LoVo (cell line): Measurements from ENCODE around the gene FUT4.
"Not testable (repeated sequence)": the region's sequence is repeated elsewhere in the genome, so short reads cannot be mapped to it uniquely, and the experiment has no call there.

Source experiments
- DNase-seq: peaks from one replicate; pipeline ENCODE4 v3.0.0-alpha.2; 2016; ENCODE audit warnings: low spot score

Gene FUT4

DNA sequence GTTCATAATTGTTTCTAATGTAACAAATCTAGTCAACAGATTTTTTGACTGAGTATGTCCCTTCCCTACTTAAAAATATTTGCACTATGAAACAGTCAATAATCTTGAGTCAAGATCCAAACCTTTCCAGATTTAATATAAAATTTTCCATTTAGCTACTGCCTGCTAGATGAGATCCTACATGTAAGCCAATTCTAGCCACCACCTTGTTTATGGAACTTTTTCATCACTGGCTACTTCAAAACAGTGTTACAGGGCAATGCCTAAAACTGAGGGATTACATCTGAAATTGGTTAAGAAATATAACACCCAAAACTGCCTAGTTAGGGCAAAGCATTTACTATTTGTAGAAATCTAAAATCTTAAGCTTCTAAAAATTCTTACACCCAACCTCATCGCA, 10.5 kb upstream of the FUT4 start:
- DNase-seq: no peak

DNA sequence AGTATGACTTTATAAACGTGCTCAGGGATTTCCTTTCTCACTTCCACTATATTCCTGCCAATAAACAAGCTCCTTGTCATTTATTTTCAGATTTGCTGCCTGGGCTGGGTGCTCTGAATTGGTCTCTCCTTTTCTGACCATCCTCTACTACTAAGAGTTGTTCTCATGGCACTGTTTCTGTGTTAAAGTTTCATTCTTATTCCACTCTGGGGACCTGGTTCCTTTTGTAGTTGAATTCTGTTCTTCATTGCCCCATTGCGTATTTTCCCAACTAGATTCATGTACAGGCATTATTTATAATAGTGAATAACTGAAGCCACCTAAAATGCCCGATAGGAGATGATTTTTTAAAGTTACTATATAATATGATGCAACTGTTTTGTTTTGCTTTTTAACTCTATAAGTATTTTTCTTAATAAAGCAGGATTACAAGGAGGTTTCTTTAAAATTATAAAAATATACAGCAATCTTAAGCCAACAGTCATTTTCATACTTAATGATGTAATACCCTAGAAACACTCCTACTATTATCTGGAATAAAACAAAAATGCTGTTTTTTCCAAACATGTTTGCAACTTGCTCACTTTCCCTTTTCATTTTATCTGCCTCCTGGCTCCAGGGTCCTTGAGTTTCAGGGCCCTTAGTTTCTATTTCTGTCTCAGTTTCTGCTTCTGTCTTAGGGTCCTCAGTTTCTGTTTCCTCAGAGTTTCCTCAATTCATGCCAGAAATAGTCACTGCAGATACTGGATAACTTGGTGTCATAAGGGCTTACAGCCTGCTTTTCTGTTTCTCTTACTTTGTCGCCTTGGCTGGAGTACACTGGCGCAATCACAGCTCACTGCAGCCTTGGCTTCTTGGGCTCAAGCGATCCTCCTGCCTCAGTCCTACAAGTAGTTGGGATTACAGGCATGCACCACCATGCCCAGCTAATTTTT, 9.8 kb upstream of the FUT4 start:
- DNase-seq: no peak

DNA sequence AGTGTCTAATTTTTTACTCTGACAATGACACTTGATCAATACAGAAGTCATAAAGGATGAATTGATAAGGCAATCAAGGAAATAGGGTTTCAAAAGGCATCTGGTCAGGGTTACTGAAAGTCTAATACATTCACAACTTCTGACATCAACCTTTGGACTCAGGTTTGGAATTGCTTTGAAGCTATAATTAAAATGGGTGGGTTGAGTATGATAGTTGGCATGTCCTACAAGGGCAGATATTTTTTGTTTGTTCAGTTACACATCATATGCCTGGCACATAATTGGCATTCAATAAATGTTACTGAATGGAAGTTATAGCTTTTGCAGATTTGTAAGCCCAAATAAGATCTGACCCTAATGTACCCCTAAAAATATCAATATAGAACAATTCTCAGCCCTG, 7.3 kb upstream of the FUT4 start:
- peak; percentile 80 for DNase-seq

DNA sequence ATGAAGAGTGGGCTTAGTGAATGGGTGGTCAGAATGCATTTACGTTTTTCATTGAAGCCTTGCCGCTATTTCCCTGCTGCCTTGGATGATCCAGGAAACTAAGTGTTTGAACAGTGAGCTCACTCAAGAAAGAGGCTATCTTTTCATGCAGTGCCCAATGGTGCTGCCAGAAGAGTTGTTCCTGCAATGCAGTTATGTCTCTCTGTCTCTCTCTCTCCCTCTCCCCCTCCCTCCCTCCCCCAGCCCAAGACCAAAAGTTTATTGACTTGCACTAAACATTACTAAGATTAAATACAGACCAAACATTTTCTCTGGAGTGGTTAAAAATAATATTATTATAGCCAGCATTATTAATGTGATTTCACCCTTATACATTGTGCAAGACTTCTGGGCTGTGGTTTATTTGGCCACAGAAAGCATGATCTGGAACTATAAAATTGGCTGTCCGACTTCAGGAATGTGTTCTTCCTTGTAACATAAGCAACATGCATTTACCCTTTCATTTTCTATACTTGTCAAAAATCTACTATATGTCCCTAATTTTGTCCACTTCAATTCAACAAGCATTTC, 6.6 kb upstream of the FUT4 start:
- peak; percentile 27 for DNase-seq

DNA sequence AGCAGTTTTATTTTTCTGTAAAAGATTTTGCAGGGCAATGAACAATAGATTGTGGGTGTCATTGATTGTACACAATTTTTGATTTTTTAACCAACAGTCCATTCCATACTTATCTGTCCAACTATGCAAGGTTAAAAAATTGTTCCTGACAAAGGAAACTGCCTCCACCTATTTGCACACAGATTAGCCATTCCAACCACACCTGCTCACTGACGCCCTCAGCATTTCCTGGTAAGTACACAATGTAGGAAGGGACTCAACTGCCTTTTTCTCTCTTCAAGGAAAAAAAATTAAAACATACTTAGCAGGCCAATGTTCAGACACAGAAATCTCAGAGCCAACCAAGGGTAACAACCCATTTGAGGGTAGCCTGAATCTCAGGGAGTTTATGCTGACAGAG, 4.3 kb upstream of the FUT4 start:
- DNase-seq: peak; percentile 73

DNA sequence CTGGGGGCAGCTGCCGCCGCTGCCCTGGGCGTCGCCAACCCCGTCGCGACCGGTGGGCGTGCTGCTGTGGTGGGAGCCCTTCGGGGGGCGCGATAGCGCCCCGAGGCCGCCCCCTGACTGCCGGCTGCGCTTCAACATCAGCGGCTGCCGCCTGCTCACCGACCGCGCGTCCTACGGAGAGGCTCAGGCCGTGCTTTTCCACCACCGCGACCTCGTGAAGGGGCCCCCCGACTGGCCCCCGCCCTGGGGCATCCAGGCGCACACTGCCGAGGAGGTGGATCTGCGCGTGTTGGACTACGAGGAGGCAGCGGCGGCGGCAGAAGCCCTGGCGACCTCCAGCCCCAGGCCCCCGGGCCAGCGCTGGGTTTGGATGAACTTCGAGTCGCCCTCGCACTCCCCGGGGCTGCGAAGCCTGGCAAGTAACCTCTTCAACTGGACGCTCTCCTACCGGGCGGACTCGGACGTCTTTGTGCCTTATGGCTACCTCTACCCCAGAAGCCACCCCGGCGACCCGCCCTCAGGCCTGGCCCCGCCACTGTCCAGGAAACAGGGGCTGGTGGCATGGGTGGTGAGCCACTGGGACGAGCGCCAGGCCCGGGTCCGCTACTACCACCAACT, 1.0 kb downstream of the FUT4 start:
- DNase-seq: no peak

DNA sequence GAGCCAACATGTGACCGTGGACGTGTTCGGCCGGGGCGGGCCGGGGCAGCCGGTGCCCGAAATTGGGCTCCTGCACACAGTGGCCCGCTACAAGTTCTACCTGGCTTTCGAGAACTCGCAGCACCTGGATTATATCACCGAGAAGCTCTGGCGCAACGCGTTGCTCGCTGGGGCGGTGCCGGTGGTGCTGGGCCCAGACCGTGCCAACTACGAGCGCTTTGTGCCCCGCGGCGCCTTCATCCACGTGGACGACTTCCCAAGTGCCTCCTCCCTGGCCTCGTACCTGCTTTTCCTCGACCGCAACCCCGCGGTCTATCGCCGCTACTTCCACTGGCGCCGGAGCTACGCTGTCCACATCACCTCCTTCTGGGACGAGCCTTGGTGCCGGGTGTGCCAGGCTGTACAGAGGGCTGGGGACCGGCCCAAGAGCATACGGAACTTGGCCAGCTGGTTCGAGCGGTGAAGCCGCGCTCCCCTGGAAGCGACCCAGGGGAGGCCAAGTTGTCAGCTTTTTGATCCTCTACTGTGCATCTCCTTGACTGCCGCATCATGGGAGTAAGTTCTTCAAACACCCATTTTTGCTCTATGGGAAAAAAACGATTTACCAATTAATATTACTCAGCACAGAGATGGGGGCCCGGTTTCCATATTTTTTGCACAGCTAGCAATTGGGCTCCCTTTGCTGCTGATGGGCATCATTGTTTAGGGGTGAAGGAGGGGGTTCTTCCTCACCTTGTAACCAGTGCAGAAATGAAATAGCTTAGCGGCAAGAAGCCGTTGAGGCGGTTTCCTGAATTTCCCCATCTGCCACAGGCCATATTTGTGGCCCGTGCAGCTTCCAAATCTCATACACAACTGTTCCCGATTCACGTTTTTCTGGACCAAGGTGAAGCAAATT, 1.8 kb downstream of the FUT4 start:
- peak; percentile 49 for DNase-seq

DNA sequence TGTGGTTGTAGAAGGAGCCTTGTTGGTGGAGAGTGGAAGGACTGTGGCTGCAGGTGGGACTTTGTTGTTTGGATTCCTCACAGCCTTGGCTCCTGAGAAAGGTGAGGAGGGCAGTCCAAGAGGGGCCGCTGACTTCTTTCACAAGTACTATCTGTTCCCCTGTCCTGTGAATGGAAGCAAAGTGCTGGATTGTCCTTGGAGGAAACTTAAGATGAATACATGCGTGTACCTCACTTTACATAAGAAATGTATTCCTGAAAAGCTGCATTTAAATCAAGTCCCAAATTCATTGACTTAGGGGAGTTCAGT, 2.4 kb downstream of the FUT4 start:
- no peak for DNase-seq

DNA sequence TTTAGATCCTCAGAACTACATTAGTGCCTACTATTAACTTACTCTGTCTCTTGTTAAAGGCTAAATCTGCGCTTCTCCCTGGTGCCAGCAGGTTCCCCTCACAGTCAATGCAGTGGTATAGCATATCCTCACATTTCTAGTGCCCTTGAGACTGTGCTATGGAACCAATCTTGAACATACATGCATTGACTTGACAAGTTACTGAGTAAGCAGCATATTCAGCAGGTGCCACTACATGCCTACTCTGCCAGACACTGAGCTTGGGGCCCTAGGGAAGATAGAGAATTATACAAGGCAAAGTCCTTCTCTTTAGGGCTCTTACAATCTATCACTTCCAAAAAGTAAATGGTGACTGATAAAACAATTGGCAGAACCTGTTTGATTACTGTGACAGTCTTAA, 3.2 kb downstream of the FUT4 start:
- no peak for DNase-seq

DNA sequence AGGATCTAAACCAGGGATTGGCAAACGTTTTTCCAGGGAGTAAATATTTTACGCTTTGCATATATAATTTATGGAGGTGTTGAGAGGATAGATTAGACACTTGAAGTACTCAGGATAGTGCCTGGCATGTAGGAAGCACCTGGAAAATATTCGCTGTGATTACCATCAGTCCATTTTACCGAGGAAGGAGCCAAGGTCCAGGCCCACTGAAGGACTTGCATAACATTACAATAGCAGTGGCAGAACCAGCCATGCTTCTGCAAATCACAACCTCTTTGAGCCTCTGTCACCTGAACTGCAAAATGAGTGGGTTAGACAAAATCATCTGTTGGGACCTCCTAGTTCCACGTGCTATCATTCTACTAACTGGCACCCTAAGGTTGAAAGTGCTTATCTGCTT, 5.4 kb downstream of the FUT4 start:
- DNase-seq: no peak

DNA sequence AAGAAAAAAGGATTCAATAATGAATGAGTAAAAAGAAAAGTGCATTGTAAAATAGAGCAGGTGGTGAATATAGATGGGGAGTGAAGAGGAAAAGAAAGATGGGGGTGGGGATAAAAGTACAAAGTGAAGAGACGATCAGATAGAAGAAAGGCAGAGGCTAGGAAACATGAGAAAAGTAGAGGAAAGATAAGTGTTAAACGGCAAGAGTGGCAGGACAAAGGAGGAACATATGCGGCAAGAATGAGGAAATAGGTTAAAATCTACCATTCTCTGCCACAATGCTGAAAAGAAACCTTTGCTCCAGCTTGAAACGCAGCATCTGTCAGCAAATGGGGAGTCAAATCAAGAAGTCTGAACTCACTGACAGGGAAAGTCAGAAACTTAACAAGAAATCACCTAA, 6.8 kb downstream of the FUT4 start:
- no peak for DNase-seq

DNA sequence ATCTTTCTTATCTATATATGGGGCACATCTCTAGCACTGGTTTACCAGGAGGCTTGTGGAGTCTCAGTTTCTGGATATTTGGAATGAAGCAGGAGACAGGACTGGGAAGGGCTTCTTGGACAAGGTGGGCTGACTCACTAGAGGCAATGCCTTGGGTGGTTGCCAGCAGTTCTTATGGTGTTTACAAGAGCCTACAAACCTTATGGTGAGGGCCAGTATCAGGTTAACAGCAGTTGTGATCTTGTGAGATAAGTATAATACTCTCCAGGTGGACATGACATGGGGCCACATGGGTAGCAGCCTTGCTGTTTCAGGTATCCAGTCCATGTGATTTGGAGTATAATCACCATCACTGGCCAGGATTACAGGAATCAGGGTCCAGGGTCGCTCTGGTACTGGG, 10.2 kb downstream of the FUT4 start:
- DNase-seq: peak; percentile 58

DNA sequence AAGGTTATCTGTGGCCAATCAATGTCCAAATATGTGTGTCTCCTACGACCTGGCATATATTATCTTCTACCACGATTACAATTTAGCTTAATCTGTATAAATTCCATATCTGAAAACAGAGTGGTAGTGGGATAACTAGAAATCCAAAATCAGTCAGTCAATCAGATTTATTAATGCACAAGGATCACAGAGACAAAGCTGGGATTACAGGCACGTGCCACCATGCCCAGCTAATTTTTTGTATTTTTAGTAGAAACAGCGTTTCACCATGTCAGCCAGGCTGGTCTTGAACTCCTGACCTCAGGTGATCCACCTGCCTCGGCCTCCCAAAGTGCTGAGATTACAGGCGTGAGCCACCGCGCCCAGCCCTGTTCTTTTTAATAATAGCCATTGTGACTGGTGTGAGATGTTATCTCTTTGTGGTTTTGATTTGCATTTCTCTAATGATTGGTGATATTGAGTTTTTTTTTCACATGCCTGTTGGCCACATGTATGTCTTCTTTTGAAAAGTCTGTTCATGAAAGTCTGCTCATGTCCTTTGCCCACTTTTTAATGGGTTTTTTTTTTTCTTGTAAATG, 12.1 kb downstream of the FUT4 start:
- DNase-seq: not testable (repeated sequence)

DNA sequence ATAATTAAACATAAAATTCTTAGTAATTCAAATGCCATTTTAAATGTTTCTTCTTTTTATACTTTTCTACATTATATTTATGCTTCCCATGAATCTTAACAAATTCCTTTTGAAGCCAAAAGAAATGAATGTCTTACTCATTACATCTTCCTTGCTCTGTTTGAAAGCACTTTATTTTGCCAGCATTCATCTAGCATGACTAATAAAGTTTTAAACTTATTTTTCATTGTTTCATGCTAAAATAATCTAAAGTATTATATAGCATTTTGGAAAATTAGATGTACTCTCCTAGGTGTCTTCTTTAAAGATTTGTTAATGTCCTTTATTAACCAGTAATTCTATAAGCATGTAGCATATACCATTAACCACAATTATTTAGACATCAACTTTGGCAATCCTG, 13.7 kb downstream of the FUT4 start:
- no peak for DNase-seq

DNA sequence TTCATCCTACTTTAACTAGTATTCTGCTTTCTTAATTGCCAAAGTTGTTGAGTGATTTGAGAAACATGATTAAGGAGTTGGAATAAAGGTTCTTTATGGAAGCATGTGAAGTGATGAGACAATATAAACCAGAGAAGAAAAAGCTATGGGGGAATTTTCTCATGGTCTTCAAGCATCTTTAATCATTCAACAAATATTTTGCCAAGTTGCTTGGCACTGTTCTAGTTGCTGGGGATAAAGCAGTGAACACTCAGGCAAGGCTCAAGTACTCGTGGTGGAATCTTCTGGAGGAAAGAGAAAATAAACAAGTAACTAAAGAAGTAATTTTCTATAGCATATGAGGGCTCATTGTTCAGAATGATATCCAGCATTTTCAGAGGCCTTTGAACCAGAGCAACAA, 14.3 kb downstream of the FUT4 start:
- DNase-seq: no peak

DNA sequence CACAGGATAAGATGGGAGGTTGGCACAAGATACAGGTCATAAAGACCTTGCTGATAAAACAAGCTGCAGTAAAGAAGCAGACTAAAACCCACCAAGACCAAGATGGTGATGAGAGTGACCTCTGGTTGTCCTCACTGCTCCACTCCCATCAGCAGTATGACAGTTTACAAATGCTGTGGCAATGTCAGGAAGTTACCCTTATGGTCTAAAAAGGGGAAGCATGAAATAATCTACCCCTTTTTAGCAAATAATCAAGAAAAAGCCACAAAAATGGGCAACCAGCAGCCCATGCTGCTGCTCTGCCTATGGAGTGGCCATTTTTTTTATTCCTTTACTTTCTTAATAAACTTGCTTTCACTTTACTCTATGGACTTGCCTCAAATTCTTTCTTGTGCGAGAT, 14.7 kb downstream of the FUT4 start:
- DNase-seq: no peak

DNA sequence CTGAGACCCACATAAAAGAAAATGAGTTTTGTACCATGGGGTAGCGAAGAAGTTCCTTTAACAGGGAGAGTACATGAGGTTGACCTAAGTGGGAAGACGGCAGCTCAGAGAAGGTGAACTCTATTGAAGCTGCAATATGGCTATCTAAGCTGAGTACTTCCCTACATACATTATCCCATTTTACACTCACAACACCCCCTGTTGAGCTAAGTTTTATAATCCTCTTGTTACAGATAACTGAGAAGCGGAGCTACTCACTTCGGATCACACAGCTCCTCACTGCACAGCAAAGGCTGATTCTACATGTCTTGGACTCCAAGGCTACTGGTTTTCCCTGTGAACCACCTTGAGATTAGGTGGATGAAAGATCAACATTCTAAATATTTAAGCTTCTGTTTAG, 15.2 kb downstream of the FUT4 start:
- no peak for DNase-seq

DNA sequence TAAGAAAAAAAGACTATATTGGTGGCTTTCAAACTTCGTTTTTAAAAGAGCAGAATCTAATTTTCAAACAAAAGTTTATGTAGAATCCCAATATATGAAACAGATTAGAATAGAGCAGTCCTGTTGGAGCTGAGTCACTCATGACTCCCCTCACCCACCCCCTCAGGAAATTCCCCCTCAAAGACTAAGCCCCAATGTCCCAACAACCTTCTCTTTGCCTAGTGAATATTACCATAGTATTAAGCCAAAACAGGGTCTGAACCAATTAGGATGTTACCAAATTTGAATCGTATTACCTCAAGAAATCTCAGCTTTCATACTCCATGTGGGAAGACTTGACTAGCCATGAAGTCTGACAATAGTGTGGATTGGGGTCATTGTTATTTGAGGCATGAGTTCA, 15.6 kb downstream of the FUT4 start:
- no peak for DNase-seq

DNA sequence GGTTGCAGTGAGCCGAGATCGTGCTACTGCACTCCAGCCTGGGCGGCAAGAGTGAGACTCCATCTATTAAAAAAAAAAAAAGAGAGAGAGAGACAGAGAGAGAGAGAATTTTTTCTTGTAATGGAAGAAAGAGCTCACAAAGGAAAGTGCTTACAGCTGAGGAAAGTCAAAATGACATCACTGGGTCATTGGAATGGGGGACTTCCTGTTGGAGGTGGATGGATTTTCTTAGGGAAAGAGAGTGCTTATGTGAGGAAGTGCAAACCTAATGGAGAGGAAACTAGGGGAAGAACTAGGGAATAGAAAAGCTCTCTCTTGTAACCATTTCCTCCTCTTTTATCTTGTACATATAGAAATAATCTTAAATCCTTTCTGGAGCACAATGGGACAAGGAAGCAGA, 17.1 kb downstream of the FUT4 start:
- no peak for DNase-seq

DNA sequence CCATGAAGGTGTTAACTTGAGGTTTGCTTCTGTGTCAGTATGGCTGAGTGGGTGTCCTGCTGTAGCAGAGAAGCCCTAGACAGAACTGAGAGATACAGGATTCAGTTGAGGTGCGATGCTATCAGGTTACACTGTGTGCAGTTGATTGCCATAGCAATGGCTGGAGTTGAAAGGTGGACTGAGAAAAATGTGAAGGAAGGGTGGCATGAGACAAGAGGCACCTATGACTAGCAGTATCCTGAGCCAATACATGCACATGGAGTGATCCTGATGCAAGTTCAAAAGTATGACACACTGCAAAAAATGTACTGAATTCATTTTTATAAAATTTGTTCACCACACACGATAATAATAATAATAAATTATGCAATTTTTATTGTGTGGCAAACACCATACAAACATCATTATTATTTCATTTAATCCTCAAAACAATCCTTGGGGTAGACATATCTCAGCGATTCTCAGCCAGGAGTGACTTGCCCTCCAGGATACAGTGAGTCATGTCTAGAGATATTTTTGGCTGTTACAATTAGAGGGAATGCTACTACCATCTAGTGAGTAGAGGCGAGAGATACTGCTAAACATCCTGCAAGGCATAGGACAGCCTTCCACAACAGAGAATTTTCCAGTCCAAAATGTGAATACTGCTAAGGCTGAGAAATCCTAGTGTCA, 19.6 kb downstream of the FUT4 start:
- DNase-seq: no peak

DNA sequence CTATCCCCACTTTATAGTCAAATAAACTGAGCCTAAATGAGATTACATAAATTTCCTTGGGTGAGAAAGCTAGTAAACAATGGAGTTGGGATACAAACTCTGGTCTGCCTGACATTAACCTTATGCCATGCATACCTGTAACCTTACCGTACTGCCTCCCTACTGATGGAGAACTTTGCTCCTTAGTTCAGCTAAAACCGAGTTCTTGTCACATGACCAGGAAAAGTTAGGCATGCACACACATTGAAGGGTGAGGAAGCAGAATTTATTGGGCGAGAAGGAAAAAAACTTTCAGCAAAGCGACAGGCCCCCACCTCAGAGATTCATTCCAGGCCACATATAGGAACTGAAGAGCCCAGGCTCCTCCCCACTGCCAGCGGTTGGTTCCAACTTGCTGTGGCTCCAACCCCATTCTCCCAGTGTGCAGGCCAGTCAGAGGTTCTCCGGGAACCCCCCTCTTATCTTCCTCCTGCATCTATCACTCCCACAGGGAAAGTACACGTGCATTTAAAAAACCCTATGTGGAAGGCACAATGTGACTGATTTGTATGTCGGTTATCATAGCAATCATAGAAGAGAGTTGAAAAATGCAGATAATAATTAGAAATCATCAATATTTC, 20.2 kb downstream of the FUT4 start:
- no peak for DNase-seq
